HG02870 (cell line): ENCODE results near the gene CERS1.

Experiments
- ATAC-seq: cut with Tn5 transposase; IDR thresholded peaks from one replicate; pipeline ENCODE4 v1.9.1; 2021; ENCODE audit warnings: mild to moderate bottlenecking, moderate library complexity; ENCODE audit not compliant: unreplicated experiment

The CERS1 gene

GRCh38 chr19:18859676-18860301 is 36.2 kb downstream of the CERS1 start:
- ATAC-seq: no peak

- no peak for ATAC-seq
These were observed 36.9 kb downstream of the CERS1 start for GRCh38 chr19:18858906-18859646.

- no peak for ATAC-seq
These were observed 38.7 kb downstream of the CERS1 start for GRCh38 chr19:18857223-18857622.

GRCh38 chr19:18856385-18857126 is 39.4 kb downstream of the CERS1 start:
- ATAC-seq: no peak

- no peak for ATAC-seq
These were observed 40.1 kb downstream of the CERS1 start for GRCh38 chr19:18855647-18856384.

GRCh38 chr19:18854982-18855381 is 41.0 kb downstream of the CERS1 start:
- ATAC-seq: no peak

- ATAC-seq: no peak
These were observed 42.1 kb downstream of the CERS1 start for GRCh38 chr19:18853755-18854427.

- ATAC-seq: no peak
These were observed 43.3 kb downstream of the CERS1 start for GRCh38 chr19:18852648-18853047.

- no peak for ATAC-seq
These were observed 44.2 kb downstream of the CERS1 start for GRCh38 chr19:18851673-18852325.

GRCh38 chr19:18850471-18851375 is 45.2 kb downstream of the CERS1 start:
- no peak for ATAC-seq

GRCh38 chr19:18849838-18850400 is 46.0 kb downstream of the CERS1 start:
- ATAC-seq: no peak

- ATAC-seq: no peak
These were observed 46.9 kb downstream of the CERS1 start for GRCh38 chr19:18848878-18849661.

GRCh38 chr19:18847549-18848463 is 48.2 kb downstream of the CERS1 start:
- ATAC-seq: no peak

- ATAC-seq: no peak
These were observed 49.0 kb downstream of the CERS1 start for GRCh38 chr19:18846862-18847548.

- no peak for ATAC-seq
These were observed 50.0 kb downstream of the CERS1 start for GRCh38 chr19:18845961-18846360.

- no peak for ATAC-seq
These were observed 51.1 kb downstream of the CERS1 start for GRCh38 chr19:18844806-18845329.
